PC-9 (cell line): Measurements from ENCODE around the gene DHRSX. TPM values are rescaled to one million over a fixed set of nuclear protein-coding genes. Genes with fewer than 3 reads are reported as not detected.

Experiments
- BruUV-seq: library from RNA; stranded (reverse); fragments of 400-500 nt; replicated peaks from 2 replicates; lab custom pipeline; 2021; lab: Mats Ljungman, UMichigan
- CTCF ChIA-PET: fragments of 300-600 bp; sonication (Branson Sonifier 250); formaldehyde crosslinking; loops from one replicate; lab custom pipeline; 2022; ENCODE audit warnings: antibody characterized with exemption; lab: Charles Lee
- POLR2A ChIA-PET: fragments of 300-600 bp; sonication (Branson Sonifier 250); formaldehyde crosslinking; loops from one replicate; lab custom pipeline; 2022; ENCODE audit warnings: antibody characterized with exemption; ENCODE audit not compliant: unreplicated experiment; lab: Charles Lee
- DNase-seq, 2 experiments: peaks; one replicate each; pipeline versions ENCODE4 v3.0.0 to v3.0.0-alpha.2; 2015 to 2022; ENCODE audit warnings: mixed read lengths in 1 of 2
- H2AFZ ChIP-seq: fragments of 200-600 bp; sonication (generic); 2 replicates; pipeline ENCODE4 v1.8.1; 2017; ENCODE audit warnings: antibody characterized with exemption
- H3F3A ChIP-seq: fragments of 200-600 bp; sonication (generic); 2 replicates; pipeline ENCODE4 v1.8.1; 2017; ENCODE audit warnings: antibody characterized with exemption, mild to moderate bottlenecking, low read depth; ENCODE audit not compliant: insufficient read depth
- H3K27ac ChIP-seq: fragments of 200-600 bp; sonication (generic); 2 replicates; pipeline ENCODE4 v1.6.1; 2016; ENCODE audit warnings: mixed run types
- H3K27me3 ChIP-seq: fragments of 200-600 bp; sonication (generic); 2 replicates; pipeline ENCODE4 v1.6.1; 2016; ENCODE audit warnings: low read depth, mixed run types; ENCODE audit not compliant: insufficient read depth
- H3K36me3 ChIP-seq: fragments of 200-600 bp; sonication (generic); 2 replicates; pipeline ENCODE4 v1.6.1; 2016; ENCODE audit warnings: low read depth, mixed run types
- H3K4me1 ChIP-seq: fragments of 200-600 bp; sonication (generic); replicated peaks from 2 replicates; pipeline ENCODE4 v1.6.1; 2016; ENCODE audit warnings: mixed run types; ENCODE audit not compliant: insufficient read depth
- H3K4me2 ChIP-seq: fragments of 200-600 bp; sonication (generic); 2 replicates; pipeline ENCODE4 v1.6.1; 2017; ENCODE audit warnings: mixed run types
- H3K4me3 ChIP-seq: fragments of 200-600 bp; sonication (generic); 2 replicates; pipeline ENCODE4 v1.6.1; 2016; ENCODE audit warnings: mixed run types
- H3K79me2 ChIP-seq: fragments of 200-600 bp; sonication (generic); 2 replicates; pipeline ENCODE4 v1.6.1; 2017; ENCODE audit warnings: low read depth, mixed run types
- H3K9me2 ChIP-seq: fragments of 200-600 bp; sonication (generic); 2 replicates; pipeline ENCODE4 v1.8.1; 2017; ENCODE audit warnings: mild to moderate bottlenecking; ENCODE audit not compliant: insufficient read depth
- H3K9me3 ChIP-seq: fragments of 200-600 bp; sonication (generic); 2 replicates; pipeline ENCODE4 v1.8.1; 2016; ENCODE audit warnings: low read depth; ENCODE audit not compliant: insufficient read depth
- H4K20me1 ChIP-seq: fragments of 200-600 bp; sonication (generic); 2 replicates; pipeline ENCODE4 v1.8.1; 2017; ENCODE audit not compliant: insufficient read depth
- EZH2 ChIP-seq: fragments of 200-600 bp; sonication (generic); IDR thresholded peaks from 2 replicates; pipeline ENCODE4 v1.8.0; 2017; ENCODE audit warnings: antibody characterized with exemption, low read depth
- intact Hi-C: fragments of 100-400 bp; cut with micrococcal nuclease; formaldehyde crosslinking; loops from one replicate; pipeline ENCODE4 v1.10.0; 2022; ENCODE audit not compliant: unreplicated experiment
- total RNA-seq: library from RNA; stranded (reverse); gene quantifications from 2 replicates; pipeline ENCODE4 v1.2.3, GENCODE V29; 2021
- TF ChIP-seq, protein P1 (sequence below): fragments of 200-600 bp; sonication (generic); conservative IDR thresholded peaks from 2 replicates; pipeline ENCODE4 v1.6.1; 2017; ENCODE audit warnings: mixed run types, antibody characterized with exemption, mild to moderate bottlenecking, moderate library complexity

Gene DHRSX
- total RNA-seq, 1 experiment from 2014 or later, result 13.2 TPM

DNA sequence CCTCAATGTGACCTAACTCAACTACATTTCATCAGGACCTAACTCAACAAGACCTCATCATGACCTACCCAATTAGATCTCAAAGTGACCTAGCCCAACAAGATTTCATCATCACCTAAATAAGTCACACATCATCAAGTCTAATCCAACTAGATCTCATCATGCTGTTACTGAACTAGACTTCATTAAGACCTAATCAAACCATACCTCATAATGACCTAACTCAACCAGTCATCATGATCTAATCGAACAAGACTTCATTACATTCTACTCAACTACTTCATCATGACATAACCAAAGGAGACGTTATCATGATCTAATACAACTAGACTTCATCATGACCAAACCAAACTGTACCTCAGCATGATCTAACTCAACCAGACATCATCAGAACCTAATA, 82.8 kb downstream of the DHRSX start:
- POLR2A ChIA-PET, result no interaction called here
- DNase-seq, result no peak
- intact Hi-C loops, result no loop called here
- no TSS peak for BruUV-seq
- Histone ChIP-seq H3K4me1 (no peaks in the 10 kb centered on the region), H4K20me1 (no peaks in the 10 kb centered on the region), H3K4me2 (no peak overlapping the region), H2AFZ (no peak overlapping the region), H3K79me2 (no peaks in the 10 kb centered on the region), H3K4me3 (no peak overlapping the region), H3K36me3 (no peaks in the 10 kb centered on the region), H3K27ac (no peak overlapping the region), H3K27me3 (no peaks in the 10 kb centered on the region), H3K9me2 (no peaks in the 10 kb centered on the region), H3K9me3 (no peaks in the 10 kb centered on the region), H3F3A (no peaks in the 10 kb centered on the region)
- CTCF ChIA-PET, result no interaction called here
- TF ChIP-seq, protein P1, sequence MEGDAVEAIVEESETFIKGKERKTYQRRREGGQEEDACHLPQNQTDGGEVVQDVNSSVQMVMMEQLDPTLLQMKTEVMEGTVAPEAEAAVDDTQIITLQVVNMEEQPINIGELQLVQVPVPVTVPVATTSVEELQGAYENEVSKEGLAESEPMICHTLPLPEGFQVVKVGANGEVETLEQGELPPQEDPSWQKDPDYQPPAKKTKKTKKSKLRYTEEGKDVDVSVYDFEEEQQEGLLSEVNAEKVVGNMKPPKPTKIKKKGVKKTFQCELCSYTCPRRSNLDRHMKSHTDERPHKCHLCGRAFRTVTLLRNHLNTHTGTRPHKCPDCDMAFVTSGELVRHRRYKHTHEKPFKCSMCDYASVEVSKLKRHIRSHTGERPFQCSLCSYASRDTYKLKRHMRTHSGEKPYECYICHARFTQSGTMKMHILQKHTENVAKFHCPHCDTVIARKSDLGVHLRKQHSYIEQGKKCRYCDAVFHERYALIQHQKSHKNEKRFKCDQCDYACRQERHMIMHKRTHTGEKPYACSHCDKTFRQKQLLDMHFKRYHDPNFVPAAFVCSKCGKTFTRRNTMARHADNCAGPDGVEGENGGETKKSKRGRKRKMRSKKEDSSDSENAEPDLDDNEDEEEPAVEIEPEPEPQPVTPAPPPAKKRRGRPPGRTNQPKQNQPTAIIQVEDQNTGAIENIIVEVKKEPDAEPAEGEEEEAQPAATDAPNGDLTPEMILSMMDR, result no peak
- TF ChIP-seq EZH2, result no peak

DNA sequence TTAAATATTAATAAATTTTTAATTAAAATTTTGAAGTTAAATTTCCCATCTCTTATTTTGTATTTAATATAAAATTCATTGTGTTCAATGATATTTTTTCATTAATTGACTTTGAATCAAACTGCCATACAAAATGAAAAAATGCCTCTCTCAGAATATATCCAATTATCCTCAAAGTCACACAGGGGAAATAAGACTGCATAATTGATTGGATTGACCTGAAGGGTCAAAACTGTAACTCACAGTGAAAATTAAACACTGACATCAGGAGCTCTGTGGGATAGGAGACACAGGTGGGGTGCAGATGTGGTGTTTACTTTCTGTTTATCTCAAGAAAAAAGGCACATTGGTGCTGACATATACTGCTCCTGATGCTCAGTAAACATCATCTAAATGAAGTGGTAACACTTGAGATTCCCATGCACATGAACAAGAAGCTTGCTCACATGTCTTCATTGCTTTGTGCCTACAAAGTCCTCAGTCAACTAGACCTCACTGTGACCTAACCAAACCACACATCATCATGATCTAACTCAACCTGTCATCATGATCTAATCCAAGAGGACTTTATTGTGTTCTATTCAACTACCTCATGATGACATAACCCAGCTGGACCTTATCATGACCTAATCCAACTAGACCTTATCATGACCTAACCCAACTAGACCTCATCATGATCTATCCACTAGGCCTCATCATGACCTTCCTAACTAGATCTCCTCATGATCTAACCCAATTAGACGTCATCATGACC, 83.7 kb downstream of the DHRSX start:
- intact Hi-C loops, result no loop called here
- POLR2A ChIA-PET, result no interaction called here
- no peaks in the 10 kb centered on the region for H3K9me3 ChIP-seq
- no peak overlapping the region for H3K27ac ChIP-seq
- H3K4me2 ChIP-seq, result no peak overlapping the region
- no peak for DNase-seq
- no peaks in the 10 kb centered on the region for H3F3A ChIP-seq
- no peaks in the 10 kb centered on the region for H3K4me1 ChIP-seq
- CTCF ChIA-PET, result no interaction called here
- no peaks in the 10 kb centered on the region for H3K36me3 ChIP-seq
- no peak overlapping the region for H3K4me3 ChIP-seq
- no TSS peak for BruUV-seq
- no peak overlapping the region for H2AFZ ChIP-seq
- H3K9me2 ChIP-seq, result no peaks in the 10 kb centered on the region
- H3K79me2 ChIP-seq, result no peaks in the 10 kb centered on the region
- no peaks in the 10 kb centered on the region for H3K27me3 ChIP-seq
- H4K20me1 ChIP-seq, result no peaks in the 10 kb centered on the region
- TF ChIP-seq, protein P1, result no peak
- TF ChIP-seq EZH2, result no peak

DNA sequence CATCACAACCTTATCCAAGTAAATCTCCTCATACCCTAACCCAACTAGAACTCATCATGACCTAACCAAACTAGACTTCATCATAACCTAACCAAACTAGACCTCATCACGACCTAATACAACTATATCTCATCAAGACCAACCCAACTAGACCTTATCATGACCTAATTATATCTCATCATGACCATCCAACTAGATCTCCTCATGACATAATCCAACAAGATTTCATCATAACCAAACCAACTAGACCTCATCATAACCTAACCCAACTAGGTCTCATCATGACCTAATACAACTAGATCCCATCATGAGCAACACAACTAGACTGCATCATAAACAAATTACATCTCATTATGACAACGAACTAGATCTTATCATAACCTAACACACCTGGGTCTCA, 86.4 kb downstream of the DHRSX start:
- no peak for DNase-seq
- H4K20me1 ChIP-seq, result no peaks in the 10 kb centered on the region
- BruUV-seq, result no TSS peak

More for the DNA sequence above, 86.4 kb downstream of the DHRSX start:
- no peak overlapping the region for H3K27ac ChIP-seq
- POLR2A ChIA-PET, result no interaction called here
- no peak overlapping the region for H3K4me3 ChIP-seq
- H3K9me2 ChIP-seq, result no peaks in the 10 kb centered on the region
- no peak for TF ChIP-seq EZH2
- TF ChIP-seq, protein P1, result no peak
- H3K36me3 ChIP-seq, result no peaks in the 10 kb centered on the region
- CTCF ChIA-PET, result no interaction called here
- intact Hi-C loops, result no loop called here
- no peaks in the 10 kb centered on the region for H3K79me2 ChIP-seq
- no peak overlapping the region for H3K4me2 ChIP-seq
- H3K27me3 ChIP-seq, result no peaks in the 10 kb centered on the region
- no peaks in the 10 kb centered on the region for H3K9me3 ChIP-seq
- no peaks in the 10 kb centered on the region for H3K4me1 ChIP-seq
- H2AFZ ChIP-seq, result no peak overlapping the region
- H3F3A ChIP-seq, result no peaks in the 10 kb centered on the region
